ENCODE measurements around the gene MAS1L. TPM values are rescaled to one million over a fixed set of nuclear protein-coding genes. Genes with fewer than 3 reads are reported as not detected.

Gene MAS1L
- polyA plus RNA-seq, 3 donors: not detected

GRCh38 chr6:29531668-29532067, 43.9 kb upstream of the MAS1L start:
- Histone ChIP-seq H3K27ac (ENCODE audit: low read depth in 1 of 2, low read length in 2 of 2) (no peak overlapping the region), H3K4me2 (replicated peaks; ENCODE audit: extremely low read depth, low read length, poor library complexity, severe bottlenecking) (no peak overlapping the region), H3K79me2 (ENCODE audit: insufficient read depth, low read length) (no peaks in the 10 kb centered on the region), H3K4me3 (replicated peaks in 1 of 3; ENCODE audit: low read depth in 2 of 3, low read length in 3 of 3) (no peak overlapping the region), H3K36me3 (replicated peaks in 1 of 2; ENCODE audit: control insufficient read depth in 1 of 2, insufficient read depth in 2 of 2, low read length in 2 of 2) (no peaks in the 10 kb centered on the region), H3K9me3 (replicated peaks in 1 of 2; ENCODE audit: control insufficient read depth in 1 of 2, insufficient read depth in 1 of 2, low read length in 2 of 2) (no peaks in the 10 kb centered on the region), H4K20me1 (ENCODE audit: insufficient read depth, low read length) (no peaks in the 10 kb centered on the region), H3K27me3 (ENCODE audit: control insufficient read depth in 2 of 2, insufficient read depth in 2 of 2, low read length in 2 of 2) (no peaks in the 10 kb centered on the region), H3K4me1 (ENCODE audit: control insufficient read depth in 1 of 2, insufficient read depth in 2 of 2, low read length in 2 of 2) (no peaks in the 10 kb centered on the region), H2AFZ (ENCODE audit: insufficient read depth, low read depth, low read length, poor library complexity, severe bottlenecking) (no peak overlapping the region), H3K9ac (ENCODE audit: insufficient read depth, low read length, poor library complexity, severe bottlenecking) (no peak overlapping the region)
- Mint-ChIP-seq H3K27ac (peak overlapping the region in 1 of 7 donors; percentile 24), H3K36me3 (no peaks in the 10 kb centered on the region), H3K27me3 (ENCODE audit: low read depth in 3 of 3) (peaks cover 3 to 5% (median 3%) of the 10 kb centered on the region in 3 donors), H3K4me3 (no peak overlapping the region), H3K4me1 (no peaks in the 10 kb centered on the region), H3K9me3 (peaks cover 0 to 4% (median 0%) of the 10 kb centered on the region in 7 donors)
- 60% methylated on average over 3 of the region's 3 CpGs for WGBS (ENCODE audit: insufficient coverage)
- DNase-seq: no peak
- no peak for TF ChIP-seq CTCF (IDR thresholded peaks at IDR 0.05)
- intact Hi-C loops (cut with micrococcal nuclease): no loop called here

GRCh38 chr6:29530671-29531310, 43.0 kb upstream of the MAS1L start:
- WGBS (ENCODE audit: insufficient coverage): no CpG with 5 or more reads among the region's 2 CpGs
- no peak overlapping the region for H3K4me3 ChIP-seq (replicated peaks in 1 of 3; ENCODE audit: low read depth in 2 of 3, low read length in 3 of 3)
- H3K27ac ChIP-seq (ENCODE audit: low read depth in 1 of 2, low read length in 2 of 2): no peak overlapping the region
- H3K36me3 ChIP-seq (replicated peaks in 1 of 2; ENCODE audit: control insufficient read depth in 1 of 2, insufficient read depth in 2 of 2, low read length in 2 of 2): no peaks in the 10 kb centered on the region
- no peaks in the 10 kb centered on the region for H3K27me3 ChIP-seq (ENCODE audit: control insufficient read depth in 2 of 2, insufficient read depth in 2 of 2, low read length in 2 of 2)
- no peaks in the 10 kb centered on the region for H3K9me3 ChIP-seq (replicated peaks in 1 of 2; ENCODE audit: control insufficient read depth in 1 of 2, insufficient read depth in 1 of 2, low read length in 2 of 2)
- Mint-ChIP-seq H3K9me3 (peaks cover 0 to 5% (median 0%) of the 10 kb centered on the region in 7 donors), H3K36me3 (no peaks in the 10 kb centered on the region), H3K4me1 (no peaks in the 10 kb centered on the region), H3K27me3 (ENCODE audit: low read depth in 3 of 3) (peaks cover 3 to 7% (median 5%) of the 10 kb centered on the region in 3 donors), H3K4me3 (no peak overlapping the region), H3K27ac (no peak overlapping the region)
- no peaks in the 10 kb centered on the region for H4K20me1 ChIP-seq (ENCODE audit: insufficient read depth, low read length)
- no peak for DNase-seq
- H3K4me2 ChIP-seq (replicated peaks; ENCODE audit: extremely low read depth, low read length, poor library complexity, severe bottlenecking): no peak overlapping the region
- no peak overlapping the region for H3K9ac ChIP-seq (ENCODE audit: insufficient read depth, low read length, poor library complexity, severe bottlenecking)
- TF ChIP-seq CTCF (IDR thresholded peaks at IDR 0.05): no peak
- H3K4me1 ChIP-seq (ENCODE audit: control insufficient read depth in 1 of 2, insufficient read depth in 2 of 2, low read length in 2 of 2): no peaks in the 10 kb centered on the region
- intact Hi-C loops (cut with micrococcal nuclease): no loop called here
- no peaks in the 10 kb centered on the region for H3K79me2 ChIP-seq (ENCODE audit: insufficient read depth, low read length)
- no peak overlapping the region for H2AFZ ChIP-seq (ENCODE audit: insufficient read depth, low read depth, low read length, poor library complexity, severe bottlenecking)
